Measurements from ENCODE around the gene OR9Q2.

The OR9Q2 gene

DNA sequence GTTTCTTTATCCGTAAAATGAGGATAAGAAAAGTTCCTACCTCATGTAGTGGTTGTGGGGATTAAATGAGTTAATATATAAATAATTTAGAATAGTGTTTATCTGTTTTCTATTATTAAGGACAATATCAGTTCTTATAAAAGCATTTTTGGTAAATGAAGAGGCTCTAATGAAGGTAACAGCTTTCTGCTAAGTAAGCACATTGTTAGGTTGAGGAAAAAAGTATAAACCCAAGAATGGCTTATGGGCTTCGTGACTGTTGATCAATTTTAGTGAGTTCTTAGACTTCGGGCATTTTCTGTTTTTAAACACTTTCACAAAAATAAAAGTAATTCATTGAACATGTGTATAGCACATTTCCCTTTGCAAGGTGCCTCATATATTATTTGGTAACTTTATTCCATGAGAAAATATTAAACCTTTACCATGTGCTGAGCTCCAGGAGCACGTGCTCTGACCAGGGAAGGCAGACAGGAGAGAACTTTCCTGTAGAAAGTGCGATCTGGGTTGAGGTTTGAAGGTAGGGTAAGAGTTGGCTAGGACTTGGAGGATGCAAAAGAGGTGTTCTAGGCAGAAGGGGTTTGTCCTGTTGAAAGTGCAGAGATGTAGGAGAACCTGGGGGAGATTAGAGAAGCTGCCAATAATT, 11.3 kb upstream of the OR9Q2 start:
- in situ Hi-C loops (cut with HindIII; ENCODE audit: low sequenced_read_pairs): no loop called here
- no peak for DNase-seq (ENCODE audit: low read depth, low spot score)
- H3K4me3 ChIP-seq (ENCODE audit: low read depth, low read length): no peak overlapping the region
- TF ChIP-seq, protein P1, sequence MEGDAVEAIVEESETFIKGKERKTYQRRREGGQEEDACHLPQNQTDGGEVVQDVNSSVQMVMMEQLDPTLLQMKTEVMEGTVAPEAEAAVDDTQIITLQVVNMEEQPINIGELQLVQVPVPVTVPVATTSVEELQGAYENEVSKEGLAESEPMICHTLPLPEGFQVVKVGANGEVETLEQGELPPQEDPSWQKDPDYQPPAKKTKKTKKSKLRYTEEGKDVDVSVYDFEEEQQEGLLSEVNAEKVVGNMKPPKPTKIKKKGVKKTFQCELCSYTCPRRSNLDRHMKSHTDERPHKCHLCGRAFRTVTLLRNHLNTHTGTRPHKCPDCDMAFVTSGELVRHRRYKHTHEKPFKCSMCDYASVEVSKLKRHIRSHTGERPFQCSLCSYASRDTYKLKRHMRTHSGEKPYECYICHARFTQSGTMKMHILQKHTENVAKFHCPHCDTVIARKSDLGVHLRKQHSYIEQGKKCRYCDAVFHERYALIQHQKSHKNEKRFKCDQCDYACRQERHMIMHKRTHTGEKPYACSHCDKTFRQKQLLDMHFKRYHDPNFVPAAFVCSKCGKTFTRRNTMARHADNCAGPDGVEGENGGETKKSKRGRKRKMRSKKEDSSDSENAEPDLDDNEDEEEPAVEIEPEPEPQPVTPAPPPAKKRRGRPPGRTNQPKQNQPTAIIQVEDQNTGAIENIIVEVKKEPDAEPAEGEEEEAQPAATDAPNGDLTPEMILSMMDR (IDR thresholded peaks at IDR 0.05; ENCODE audit: low read depth, low read length): no peak

- in situ Hi-C loops (cut with HindIII; ENCODE audit: low sequenced_read_pairs): no loop called here
- no peak for DNase-seq (ENCODE audit: low read depth, low spot score)
- H3K4me3 ChIP-seq (ENCODE audit: low read depth, low read length): no peak overlapping the region
- TF ChIP-seq, protein P1 (IDR thresholded peaks at IDR 0.05; ENCODE audit: low read depth, low read length): no peak
Measured at GRCh38 chr11:58178444-58178843, 10.4 kb upstream of the OR9Q2 start.

DNA sequence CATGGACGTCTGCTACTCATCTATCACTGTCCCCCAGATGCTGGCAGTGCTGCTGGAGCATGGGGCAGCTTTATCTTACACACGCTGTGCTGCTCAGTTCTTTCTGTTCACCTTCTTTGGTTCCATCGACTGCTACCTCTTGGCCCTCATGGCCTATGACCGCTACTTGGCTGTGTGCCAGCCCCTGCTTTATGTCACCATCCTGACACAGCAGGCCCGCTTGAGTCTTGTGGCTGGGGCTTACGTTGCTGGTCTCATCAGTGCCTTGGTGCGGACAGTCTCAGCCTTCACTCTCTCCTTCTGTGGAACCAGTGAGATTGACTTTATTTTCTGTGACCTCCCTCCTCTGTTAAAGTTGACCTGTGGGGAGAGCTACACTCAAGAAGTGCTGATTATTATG, 9.2 kb upstream of the OR9Q2 start:
- in situ Hi-C loops (cut with HindIII; ENCODE audit: low sequenced_read_pairs): no loop called here
- no peak for DNase-seq (ENCODE audit: low read depth, low spot score)
- TF ChIP-seq, protein P1 (IDR thresholded peaks at IDR 0.05; ENCODE audit: low read depth, low read length): no peak
- H3K4me3 ChIP-seq (ENCODE audit: low read depth, low read length): no peak overlapping the region

DNA sequence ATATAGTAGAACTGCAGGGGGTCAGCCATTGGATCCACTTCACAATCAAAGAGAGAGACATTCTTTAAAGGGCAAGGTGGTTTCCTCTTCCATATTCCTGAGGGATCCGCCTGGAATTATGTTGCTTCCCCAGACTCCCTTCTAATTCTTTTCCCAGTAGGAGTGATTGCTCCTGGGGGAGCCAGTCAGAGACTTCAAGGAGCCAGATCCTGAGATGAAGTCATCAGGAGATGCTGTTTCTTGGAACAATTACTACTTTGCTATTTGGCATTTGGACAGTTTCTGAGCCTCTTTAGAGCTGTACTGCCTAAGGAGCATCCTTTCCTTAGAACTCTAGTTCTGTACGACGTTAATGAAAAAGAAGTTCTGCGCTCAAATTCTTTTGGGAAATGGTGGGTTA, 1.9 kb upstream of the OR9Q2 start:
- in situ Hi-C loops (cut with HindIII; ENCODE audit: low sequenced_read_pairs): no loop called here
- DNase-seq (ENCODE audit: low read depth, low spot score): no peak
- TF ChIP-seq, protein P1 (IDR thresholded peaks at IDR 0.05; ENCODE audit: low read depth, low read length): no peak
- no peak overlapping the region for H3K4me3 ChIP-seq (ENCODE audit: low read depth, low read length)

DNA sequence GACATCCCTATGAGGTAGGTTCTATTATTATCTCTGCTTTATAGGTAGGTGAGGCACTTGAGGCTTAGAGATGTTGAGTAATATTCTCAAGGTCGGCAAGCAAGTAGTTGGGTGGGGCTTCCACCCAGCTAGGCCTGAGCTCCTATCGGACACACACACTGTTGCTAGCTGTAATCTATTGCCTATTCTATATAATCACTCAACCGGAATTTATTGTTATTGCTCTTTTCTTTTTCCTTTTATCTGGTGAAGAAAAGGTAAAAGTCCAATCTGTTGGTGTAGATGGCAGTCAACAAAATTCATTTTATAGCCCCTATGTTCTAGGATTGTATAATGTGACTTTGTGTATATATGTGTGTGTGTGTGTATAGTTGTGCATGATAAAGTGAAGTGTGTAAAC, 3.4 kb downstream of the OR9Q2 start:
- no peak for DNase-seq (ENCODE audit: low read depth, low spot score)
- TF ChIP-seq, protein P1 (IDR thresholded peaks at IDR 0.05; ENCODE audit: low read depth, low read length): no peak
- in situ Hi-C loops (cut with HindIII; ENCODE audit: low sequenced_read_pairs): no loop called here
- no peak overlapping the region for H3K4me3 ChIP-seq (ENCODE audit: low read depth, low read length)

GRCh38 chr11:58193391-58193790, 4.5 kb downstream of the OR9Q2 start:
- TF ChIP-seq, protein P1 (IDR thresholded peaks at IDR 0.05; ENCODE audit: low read depth, low read length): no peak
- DNase-seq (ENCODE audit: low read depth, low spot score): no peak
- in situ Hi-C loops (cut with HindIII; ENCODE audit: low sequenced_read_pairs): no loop called here
- no peak overlapping the region for H3K4me3 ChIP-seq (ENCODE audit: low read depth, low read length)
